Nephron (organoid): Measurements from ENCODE around the gene ZNF358.

Experiments used
- H3K27ac Mint-ChIP-seq, 3 experiments: 2 replicates each; pipeline ENCODE4 v1.8.0; 2020; ENCODE audit warnings: mixed read lengths in 3 of 3, mild to moderate bottlenecking in 2 of 3, moderate library complexity in 1 of 3
- H3K27me3 Mint-ChIP-seq: 2 replicates; pipeline ENCODE4 v1.8.0; 2021; ENCODE audit warnings: low read depth, mild to moderate bottlenecking, moderate library complexity, mixed read lengths
- H3K36me3 Mint-ChIP-seq: 2 replicates; pipeline ENCODE4 v1.8.0; 2020; ENCODE audit warnings: low read depth, mixed read lengths
- H3K4me1 Mint-ChIP-seq: 2 replicates; pipeline ENCODE4 v1.8.0; 2020; ENCODE audit warnings: mixed read lengths
- H3K4me3 Mint-ChIP-seq, 3 experiments: 2 replicates each; pipeline ENCODE4 v1.8.0; 2020; ENCODE audit warnings: mild to moderate bottlenecking in 3 of 3, mixed read lengths in 3 of 3, moderate library complexity in 2 of 3
- H3K9me3 Mint-ChIP-seq: 2 replicates; pipeline ENCODE4 v1.8.0; 2020; ENCODE audit warnings: mixed read lengths
- TF ChIP-seq, protein P1 (sequence below), 3 experiments: fragments of 200-600 bp; sonication (generic); IDR thresholded peaks; one replicate each; pipeline ENCODE4 v1.5.0; 2021; ENCODE audit warnings: antibody characterized with exemption in 3 of 3; ENCODE audit not compliant: unreplicated experiment in 3 of 3

The ZNF358 gene

DNA sequence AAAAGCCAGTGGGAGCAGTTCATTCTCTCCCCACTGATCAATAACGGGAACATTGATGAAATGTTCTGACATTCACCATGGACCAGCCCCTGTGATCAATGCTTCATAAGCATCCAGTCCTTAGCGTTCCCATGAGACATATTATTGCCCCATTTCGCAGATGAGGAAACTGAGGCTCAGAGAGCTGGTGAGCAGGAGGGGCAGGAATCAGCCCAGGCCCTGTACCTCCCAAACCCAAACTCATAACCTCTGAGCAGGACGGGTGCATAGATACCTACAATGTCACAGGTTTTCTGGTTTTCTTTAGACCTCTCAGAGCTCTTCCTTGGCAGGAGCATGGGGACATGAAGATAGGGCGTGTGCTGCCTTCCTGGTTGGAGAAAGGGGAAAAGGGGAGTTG lies 8.6 kb downstream of the ZNF358 start:
- H3K9me3 Mint-ChIP-seq: no peaks in the 10 kb centered on the region
- H3K36me3 Mint-ChIP-seq: peaks cover 8% of the 10 kb centered on the region
- peaks cover 7% of the 10 kb centered on the region for H3K4me1 Mint-ChIP-seq

GRCh38 chr19:7524992-7525739 lies 9.3 kb downstream of the ZNF358 start:
- Mint-ChIP-seq H3K4me3 (peak overlapping the region; percentile 11 to 67 (median 43)), H3K9me3 (no peaks in the 10 kb centered on the region), H3K27me3 (no peaks in the 10 kb centered on the region), H3K27ac (no peak overlapping the region), H3K36me3 (peaks cover 8% of the 10 kb centered on the region), H3K4me1 (peaks cover 7% of the 10 kb centered on the region)
- TF ChIP-seq, protein P1, sequence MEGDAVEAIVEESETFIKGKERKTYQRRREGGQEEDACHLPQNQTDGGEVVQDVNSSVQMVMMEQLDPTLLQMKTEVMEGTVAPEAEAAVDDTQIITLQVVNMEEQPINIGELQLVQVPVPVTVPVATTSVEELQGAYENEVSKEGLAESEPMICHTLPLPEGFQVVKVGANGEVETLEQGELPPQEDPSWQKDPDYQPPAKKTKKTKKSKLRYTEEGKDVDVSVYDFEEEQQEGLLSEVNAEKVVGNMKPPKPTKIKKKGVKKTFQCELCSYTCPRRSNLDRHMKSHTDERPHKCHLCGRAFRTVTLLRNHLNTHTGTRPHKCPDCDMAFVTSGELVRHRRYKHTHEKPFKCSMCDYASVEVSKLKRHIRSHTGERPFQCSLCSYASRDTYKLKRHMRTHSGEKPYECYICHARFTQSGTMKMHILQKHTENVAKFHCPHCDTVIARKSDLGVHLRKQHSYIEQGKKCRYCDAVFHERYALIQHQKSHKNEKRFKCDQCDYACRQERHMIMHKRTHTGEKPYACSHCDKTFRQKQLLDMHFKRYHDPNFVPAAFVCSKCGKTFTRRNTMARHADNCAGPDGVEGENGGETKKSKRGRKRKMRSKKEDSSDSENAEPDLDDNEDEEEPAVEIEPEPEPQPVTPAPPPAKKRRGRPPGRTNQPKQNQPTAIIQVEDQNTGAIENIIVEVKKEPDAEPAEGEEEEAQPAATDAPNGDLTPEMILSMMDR (IDR thresholded peaks at IDR 0.05; ENCODE audit: unreplicated experiment in 3 of 3): no peak

More for the DNA sequence above, 8.6 kb downstream of the ZNF358 start:
- H3K27ac Mint-ChIP-seq: no peak overlapping the region
- TF ChIP-seq, protein P1 (IDR thresholded peaks at IDR 0.05; ENCODE audit: unreplicated experiment in 3 of 3): no peak
- no peaks in the 10 kb centered on the region for H3K27me3 Mint-ChIP-seq
- peak overlapping the region in 2 of 3 experiments; percentile 56 to 67 for H3K4me3 Mint-ChIP-seq

DNA sequence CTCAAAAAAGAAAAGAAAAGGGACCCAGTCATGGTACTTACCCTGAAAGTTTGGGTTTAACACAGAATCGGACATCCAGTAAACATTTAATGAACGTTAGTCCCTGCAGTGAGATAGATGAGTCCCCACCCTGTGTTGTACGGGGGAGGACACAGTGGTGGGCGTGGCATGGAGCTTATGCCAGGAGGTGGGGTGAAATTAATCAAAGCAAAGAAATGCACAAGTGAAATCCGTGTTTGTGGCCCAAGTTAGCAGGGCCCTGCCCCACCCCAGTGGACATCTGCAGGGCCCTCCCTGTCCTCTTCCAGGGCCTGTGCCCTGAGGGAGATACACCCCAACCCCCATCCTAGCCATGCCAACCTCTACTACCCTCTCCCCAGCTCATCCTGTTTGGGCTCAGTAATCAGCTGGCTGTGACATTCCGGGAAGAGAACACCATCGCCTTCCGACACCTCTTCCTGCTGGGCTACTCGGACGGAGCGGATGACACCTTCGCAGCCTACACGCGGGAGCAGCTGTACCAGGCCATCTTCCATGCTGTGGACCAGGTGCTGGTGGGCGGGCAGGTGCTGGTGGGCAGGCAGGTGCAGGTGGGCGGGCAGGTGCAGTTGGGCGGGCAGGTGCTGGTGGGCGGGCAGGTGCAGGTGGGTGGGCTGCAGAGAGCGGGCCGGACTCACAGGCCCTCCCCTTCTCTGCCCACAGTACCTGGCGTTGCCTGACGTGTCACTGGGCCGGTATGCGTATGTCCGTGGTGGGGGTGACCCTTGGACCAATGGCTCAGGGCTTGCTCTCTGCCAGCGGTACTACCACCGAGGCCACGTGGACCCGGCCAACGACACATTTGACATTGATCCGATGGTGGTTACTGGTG lies 10.4 kb downstream of the ZNF358 start:
- TF ChIP-seq, protein P1 (IDR thresholded peaks at IDR 0.05; ENCODE audit: unreplicated experiment in 3 of 3): no peak
- no peaks in the 10 kb centered on the region for H3K27me3 Mint-ChIP-seq
- no peaks in the 10 kb centered on the region for H3K9me3 Mint-ChIP-seq
- H3K27ac Mint-ChIP-seq: no peak overlapping the region
- no peak overlapping the region for H3K4me3 Mint-ChIP-seq
- peaks cover 7% of the 10 kb centered on the region for H3K4me1 Mint-ChIP-seq
- H3K36me3 Mint-ChIP-seq: peaks cover 3% of the 10 kb centered on the region

DNA sequence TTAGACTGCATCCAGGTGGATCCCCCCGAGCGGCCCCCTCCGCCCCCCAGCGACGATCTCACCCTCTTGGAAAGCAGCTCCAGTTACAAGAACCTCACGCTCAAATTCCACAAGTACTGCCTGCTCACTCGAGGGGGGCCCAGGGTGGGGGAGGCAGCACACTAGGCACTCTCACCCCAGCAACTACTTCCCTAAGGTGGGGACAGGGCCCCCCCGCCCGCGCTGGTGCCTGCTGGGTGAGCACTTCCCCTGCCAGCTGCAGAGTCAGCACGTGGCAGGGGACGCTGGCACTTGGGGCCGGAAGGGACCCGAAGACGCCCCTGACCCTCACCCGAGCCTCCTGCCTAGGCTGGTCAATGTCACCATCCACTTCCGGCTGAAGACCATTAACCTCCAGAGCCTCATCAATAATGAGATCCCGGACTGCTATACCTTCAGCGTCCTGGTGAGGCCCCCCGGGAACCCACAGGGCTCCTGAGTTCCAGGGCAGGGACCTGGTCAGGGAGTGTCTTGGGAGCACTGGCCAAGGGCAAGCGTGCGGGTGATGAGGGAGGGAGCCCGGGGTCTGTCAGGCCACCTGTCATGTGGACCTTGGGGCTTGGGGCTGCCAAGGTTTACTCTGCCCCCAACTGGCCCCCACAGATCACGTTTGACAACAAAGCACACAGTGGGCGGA lies 11.8 kb downstream of the ZNF358 start:
- H3K4me1 Mint-ChIP-seq: no peaks in the 10 kb centered on the region
- no peaks in the 10 kb centered on the region for H3K27me3 Mint-ChIP-seq
- H3K27ac Mint-ChIP-seq: no peak overlapping the region
- H3K4me3 Mint-ChIP-seq: no peak overlapping the region
- peaks cover 3% of the 10 kb centered on the region for H3K36me3 Mint-ChIP-seq
- TF ChIP-seq, protein P1 (IDR thresholded peaks at IDR 0.05; ENCODE audit: unreplicated experiment in 3 of 3): no peak
- no peaks in the 10 kb centered on the region for H3K9me3 Mint-ChIP-seq

GRCh38 chr19:7528192-7528519 lies 12.3 kb downstream of the ZNF358 start:
- H3K4me1 Mint-ChIP-seq: no peaks in the 10 kb centered on the region
- peaks cover 3% of the 10 kb centered on the region for H3K36me3 Mint-ChIP-seq
- H3K27ac Mint-ChIP-seq: no peak overlapping the region
- TF ChIP-seq, protein P1 (IDR thresholded peaks at IDR 0.05; ENCODE audit: unreplicated experiment in 3 of 3): no peak
- H3K9me3 Mint-ChIP-seq: no peaks in the 10 kb centered on the region
- H3K4me3 Mint-ChIP-seq: no peak overlapping the region
- no peaks in the 10 kb centered on the region for H3K27me3 Mint-ChIP-seq
